SKM-1 (cell line): Measurements from ENCODE around the gene HMCES.
"Not testable (repeated sequence)": the region's sequence is repeated elsewhere in the genome, so short reads cannot be mapped to it uniquely, and the experiment has no call there.

Source experiments
- DNase-seq: peaks from one replicate; lab custom pipeline; 2025; ENCODE audit not compliant: unreplicated experiment; lab: John Stamatoyannopoulos, UW

The HMCES gene

DNA sequence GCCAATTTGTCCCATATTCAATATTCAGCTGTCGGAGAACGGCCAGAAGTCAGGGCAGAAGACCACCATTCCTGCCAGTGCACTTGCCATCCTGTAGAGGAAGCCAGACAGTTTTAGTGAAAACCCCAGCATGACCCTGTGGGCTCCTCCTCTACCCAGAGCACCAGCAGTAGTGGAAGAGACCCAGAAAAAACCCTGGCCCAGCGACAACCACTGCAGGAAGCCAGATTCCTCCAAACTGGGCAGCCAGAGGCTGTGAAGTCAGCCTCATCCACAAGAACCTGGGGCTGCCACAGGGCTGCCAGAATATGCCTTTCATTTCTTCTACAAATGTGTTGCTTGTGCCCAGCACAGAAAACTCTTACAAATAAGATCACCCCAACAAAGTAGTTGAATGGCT lies 67.3 kb downstream of the HMCES start:
- no peak for DNase-seq

DNA sequence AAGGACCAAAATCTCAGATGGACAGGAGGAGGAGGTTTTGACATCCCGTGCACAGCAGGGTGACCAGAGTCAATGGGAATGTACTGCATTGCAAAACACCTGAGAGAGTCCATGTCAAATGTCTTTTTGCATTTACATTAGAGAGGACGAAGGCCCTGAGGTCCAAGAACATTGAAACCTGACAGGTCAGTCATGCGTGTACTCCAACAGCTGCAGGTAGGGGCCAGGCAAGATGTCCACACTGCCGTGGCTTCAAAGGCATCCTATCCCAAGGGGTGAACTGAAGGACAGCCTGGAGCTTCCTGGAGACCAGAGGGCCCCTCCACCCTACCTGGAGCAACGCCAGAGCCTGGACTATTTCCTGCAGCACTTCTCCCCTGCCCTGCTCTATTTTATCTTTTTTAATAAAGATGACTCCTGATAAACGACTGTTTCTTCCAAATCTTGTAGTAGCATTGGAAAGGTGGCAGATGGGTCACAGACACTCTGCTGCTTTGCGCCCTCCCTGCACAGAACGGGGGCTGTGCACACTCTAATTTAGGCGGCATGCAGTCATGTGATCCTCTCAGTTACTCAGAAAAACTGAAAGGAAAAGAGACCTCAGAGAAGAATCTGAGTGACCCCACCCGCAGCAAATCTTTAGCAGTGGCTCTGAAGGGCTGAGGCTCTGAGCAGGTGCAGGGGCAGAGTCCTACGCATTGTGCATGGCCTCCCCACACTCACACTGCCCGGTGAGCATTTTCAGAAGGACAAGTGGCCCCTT lies 68.2 kb downstream of the HMCES start:
- DNase-seq = no peak

DNA sequence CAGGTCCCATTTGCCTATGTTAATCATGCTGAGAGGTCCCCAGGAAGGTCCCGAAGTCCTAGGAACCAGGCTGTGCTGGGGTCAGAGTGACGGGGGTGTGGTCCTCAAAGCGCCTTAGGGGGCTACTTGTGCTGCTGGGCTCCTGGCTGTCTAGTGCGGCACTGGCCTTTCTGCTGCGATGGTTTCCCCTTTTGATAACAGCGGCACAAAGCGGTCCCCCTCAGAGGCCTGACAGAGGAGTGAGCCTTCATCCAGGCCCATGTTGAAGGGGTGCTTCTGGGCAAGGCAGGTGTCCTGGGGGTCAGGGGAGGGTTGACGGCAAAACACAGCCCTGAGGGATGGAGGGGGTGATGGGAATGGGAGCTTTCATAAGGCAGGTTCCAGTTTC lies 68.8 kb downstream of the HMCES start:
- DNase-seq = no peak

DNA sequence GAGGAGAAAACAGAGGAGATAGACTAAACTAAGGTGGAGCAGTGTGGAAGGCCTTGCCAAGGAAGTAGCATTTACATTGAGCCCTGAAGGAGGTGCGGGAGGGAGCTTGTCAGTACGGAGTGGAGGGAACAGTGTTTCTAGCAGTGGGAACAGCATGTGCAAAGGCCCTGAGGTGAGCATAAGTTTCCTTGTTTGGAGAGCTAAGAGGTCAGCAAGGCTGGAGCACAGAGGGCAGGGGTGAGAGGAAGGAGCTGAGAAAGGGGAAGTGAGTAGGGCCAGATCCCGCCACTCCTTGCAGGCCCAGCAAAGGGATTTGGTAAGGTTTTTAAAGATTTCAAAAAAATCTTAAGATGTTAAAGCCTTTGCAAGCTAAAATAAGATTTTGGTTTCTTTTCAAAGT lies 70.1 kb downstream of the HMCES start:
- DNase-seq = peak; percentile 37

DNA sequence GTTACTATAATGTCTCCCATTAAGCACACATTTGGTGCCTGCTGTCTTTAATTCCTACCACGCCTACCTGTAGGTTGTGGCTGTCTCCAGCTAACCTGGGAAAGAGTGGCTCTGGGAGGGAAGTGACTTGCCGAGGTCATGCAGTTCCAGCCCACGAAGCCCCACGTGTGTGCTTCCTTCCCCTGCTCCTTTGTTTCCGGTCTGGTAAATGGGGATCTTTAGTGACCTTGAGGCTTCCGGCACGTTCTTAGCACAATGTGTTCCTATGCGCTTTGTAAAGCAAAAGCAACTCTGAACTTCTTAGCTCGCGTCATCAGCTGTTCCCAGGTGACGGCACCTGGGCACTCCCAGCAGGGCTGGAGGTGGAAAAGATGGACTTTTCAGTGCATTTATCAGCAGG lies 70.5 kb downstream of the HMCES start:
- DNase-seq = not testable (repeated sequence)

DNA sequence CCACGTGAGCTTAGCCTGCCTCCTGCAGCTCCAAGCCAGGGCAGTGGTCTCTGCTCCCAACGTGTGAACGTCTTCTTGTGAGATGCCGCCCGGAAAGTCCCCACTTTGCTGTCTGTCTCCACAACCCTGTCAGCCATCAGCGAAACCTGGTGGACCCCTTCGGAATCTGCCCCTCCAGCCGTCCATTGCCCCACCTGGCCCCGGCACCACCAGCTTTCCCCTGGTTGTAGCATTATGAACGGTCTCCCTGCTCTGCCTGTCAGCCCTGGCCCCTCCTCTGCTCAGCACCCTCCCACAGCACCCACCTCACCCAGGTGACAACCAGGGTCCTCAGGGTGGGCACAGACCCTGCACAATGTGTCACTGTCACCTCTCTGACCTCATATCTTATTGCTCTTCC lies 71.1 kb downstream of the HMCES start:
- no peak for DNase-seq

DNA sequence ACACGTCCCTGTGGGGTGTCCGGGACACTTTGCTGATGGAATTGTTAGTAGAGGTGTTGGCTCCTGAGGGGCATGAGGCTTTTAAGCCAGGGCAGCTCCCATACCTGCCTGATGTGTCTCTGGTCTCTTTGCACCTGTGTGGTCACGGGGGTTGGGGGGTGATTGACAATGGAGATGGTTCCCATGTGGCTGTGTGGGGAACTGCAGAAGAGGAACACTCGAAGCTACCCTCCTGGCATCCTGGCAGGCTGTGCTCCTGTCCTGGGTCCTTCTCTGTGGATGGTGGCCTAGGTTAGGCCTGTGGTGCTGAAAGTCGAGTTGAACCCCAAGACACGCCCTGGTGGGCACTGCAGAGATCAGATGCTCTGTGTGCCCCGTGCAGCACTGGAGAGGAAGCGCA lies 73.4 kb downstream of the HMCES start:
- no peak for DNase-seq

DNA sequence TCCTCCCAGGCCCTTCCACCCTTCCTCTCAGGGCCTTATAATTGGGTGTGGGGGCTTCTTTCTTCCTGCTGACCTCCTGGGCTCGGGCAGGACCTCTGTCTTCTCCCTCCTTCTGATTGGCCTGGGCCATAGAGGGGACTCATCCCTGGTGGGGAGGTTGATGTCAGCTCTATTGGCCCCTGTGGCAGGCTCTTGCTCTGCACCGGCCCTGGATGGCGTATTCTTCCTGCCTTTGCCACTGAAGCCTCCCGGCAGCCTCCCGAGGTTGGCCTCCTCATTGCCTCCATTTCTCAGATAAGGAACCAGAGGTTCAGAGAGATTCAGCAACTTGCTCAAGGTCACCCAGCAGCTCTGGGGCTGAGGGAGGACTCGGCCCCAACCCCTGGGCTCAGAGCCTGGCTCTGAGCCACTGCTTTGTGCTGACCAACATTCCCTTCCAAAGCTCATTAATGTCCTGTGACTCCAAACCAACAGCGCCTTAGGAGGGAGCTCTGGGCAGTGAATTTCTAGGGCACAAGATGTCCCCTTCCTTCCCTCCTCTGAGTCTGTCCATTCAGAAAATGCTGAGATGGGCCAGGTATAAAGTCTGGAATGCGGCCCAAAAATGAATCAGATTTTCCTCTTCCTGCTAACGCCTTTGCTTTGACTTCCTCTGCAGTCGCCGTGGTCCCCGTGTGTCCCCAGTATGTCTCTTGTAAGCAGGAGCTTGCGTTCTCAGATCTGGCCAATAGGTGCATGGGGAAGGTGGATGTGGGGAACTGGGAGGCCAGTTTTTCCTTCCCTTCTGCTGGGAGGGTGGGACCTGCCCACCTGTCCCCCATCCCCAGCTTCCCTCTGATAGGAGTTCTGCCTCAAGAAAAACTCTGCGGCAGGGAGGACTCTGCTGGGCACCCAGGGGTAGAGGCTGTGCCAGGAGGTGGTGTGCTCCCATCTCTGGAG lies 74.2 kb downstream of the HMCES start:
- DNase-seq = no peak

DNA sequence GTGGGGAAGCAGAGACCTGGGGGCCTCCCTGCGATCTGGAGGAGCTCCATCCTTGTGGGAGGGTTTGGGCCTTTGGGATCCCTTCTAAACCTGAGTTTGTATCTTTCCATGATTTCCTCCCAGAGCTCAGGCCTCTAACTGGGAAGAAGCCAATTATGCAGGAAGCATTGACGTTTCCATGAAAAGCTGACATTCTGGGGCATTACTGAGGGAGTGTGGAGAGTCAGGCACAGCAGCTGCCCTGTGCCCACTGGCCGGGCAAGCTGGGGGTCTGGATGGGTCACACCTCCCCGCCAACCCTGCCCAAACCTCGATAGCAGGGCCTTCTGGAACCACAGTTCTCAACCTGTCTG lies 74.9 kb downstream of the HMCES start:
- DNase-seq = no peak
